H1 (cell line): ENCODE measurements around the gene KRT76. TPM values are rescaled to one million over a fixed set of nuclear protein-coding genes. Genes with fewer than 3 reads are reported as not detected.

ENCODE experiments used
- CTCF ChIA-PET: fragments of 300-600 bp; sonication (Branson Sonifier 250); formaldehyde crosslinking; loops from one replicate; lab custom pipeline; 2021; ENCODE audit not compliant: partially characterized antibody; lab: Charles Lee
- POLR2A ChIA-PET: fragments of 300-600 bp; sonication (Branson Sonifier 250); formaldehyde crosslinking; loops from one replicate; lab custom pipeline; 2021; ENCODE audit warnings: inconsistent platforms; ENCODE audit not compliant: partially characterized antibody; lab: Charles Lee
- DNase-seq, 2 experiments: peaks; one replicate each; pipeline versions ENCODE4 v3.0.0 to v3.0.0-alpha.2; 2010 to 2022; ENCODE audit warnings: low spot score in 2 of 2, low read depth in 1 of 2, mixed read lengths in 1 of 2
- FAIRE-seq: peaks from 2 replicates; lab custom pipeline; 2011; peaks lifted over from hg19 to GRCh38; lab: Jason Lieb, UNC
- H2AFZ ChIP-seq: 2 replicates; pipeline ENCODE4 v1.8.1; 2012; ENCODE audit warnings: low read length, inconsistent platforms
- H2AK5ac ChIP-seq: 2 replicates; pipeline ENCODE4 v1.6.1; 2013; ENCODE audit warnings: low read depth, low read length
- H2BK120ac ChIP-seq: replicated peaks from 2 replicates; pipeline ENCODE3; 2013; ENCODE audit warnings: low read depth, low read length, inconsistent platforms
- H2BK12ac ChIP-seq: 2 replicates; pipeline ENCODE4 v1.6.1; 2013; ENCODE audit warnings: low read depth, low read length
- H2BK15ac ChIP-seq: 2 replicates; pipeline ENCODE4 v1.6.1; 2013; ENCODE audit warnings: low read length
- H2BK20ac ChIP-seq: 2 replicates; pipeline ENCODE4 v1.6.1; 2013; ENCODE audit warnings: low read length
- H2BK5ac ChIP-seq: 2 replicates; pipeline ENCODE4 v1.6.1; 2013; ENCODE audit warnings: low read depth, low read length
- H3K14ac ChIP-seq: 2 replicates; pipeline ENCODE4 v1.6.1; 2013; ENCODE audit warnings: inconsistent platforms; ENCODE audit not compliant: insufficient read length
- H3K18ac ChIP-seq: 2 replicates; pipeline ENCODE4 v1.6.1; 2013; ENCODE audit warnings: low read length; ENCODE audit errors: extremely low read depth
- H3K23ac ChIP-seq: 2 replicates; pipeline ENCODE4 v1.6.1; 2013; ENCODE audit warnings: inconsistent platforms; ENCODE audit not compliant: insufficient read length
- H3K23me2 ChIP-seq: 2 replicates; pipeline ENCODE4 v1.6.1; 2013; ENCODE audit warnings: low read depth, low read length
- H3K27ac ChIP-seq: 2 replicates; pipeline ENCODE4 v1.6.1; 2011; ENCODE audit warnings: low read depth, low read length, inconsistent platforms
- H3K27me3 ChIP-seq, 4 experiments: replicated peaks in 1 of 4; 1 replicate in 1 of 4; 2 replicates in 3 of 4; pipeline versions ENCODE4 v1.6.1 to v1.8.1; 2011 to 2013; ENCODE audit warnings: low read length in 3 of 4, mild to moderate bottlenecking in 3 of 4, inconsistent platforms in 2 of 4, mixed read lengths in 2 of 4, moderate library complexity in 1 of 4; ENCODE audit not compliant: control insufficient read depth in 3 of 4, insufficient read depth in 3 of 4; ENCODE audit errors: extremely low read depth in 1 of 4
- H3K36me3 ChIP-seq, 4 experiments: 2 replicates each; pipeline versions ENCODE4 v1.6.1 to v1.8.1; 2011 to 2013; ENCODE audit warnings: mild to moderate bottlenecking in 4 of 4, low read length in 3 of 4, moderate library complexity in 2 of 4, control low read depth in 1 of 4, inconsistent platforms in 1 of 4; ENCODE audit not compliant: insufficient read depth in 4 of 4, control insufficient read depth in 2 of 4
- H3K4ac ChIP-seq: replicated peaks from 2 replicates; pipeline ENCODE3; 2013; ENCODE audit warnings: low read length, low read depth, mixed read lengths, inconsistent platforms; ENCODE audit not compliant: insufficient read length
- H3K4me1 ChIP-seq, 4 experiments: replicated peaks in 1 of 4; 1 replicate in 1 of 4; 2 replicates in 3 of 4; pipeline versions ENCODE4 v1.6.1 to v1.8.1; 2011 to 2013; ENCODE audit warnings: low read length in 3 of 4, inconsistent platforms in 2 of 4, mixed read lengths in 1 of 4; ENCODE audit not compliant: insufficient read depth in 4 of 4, control insufficient read depth in 3 of 4
- H3K4me2 ChIP-seq, 2 experiments: 2 replicates each; pipeline versions ENCODE4 v1.6.1 to v1.8.1; 2011 to 2013; ENCODE audit warnings: low read depth in 2 of 2, low read length in 2 of 2, control low read depth in 1 of 2, inconsistent platforms in 1 of 2, mild to moderate bottlenecking in 1 of 2; ENCODE audit not compliant: insufficient read depth in 1 of 2
- H3K4me3 ChIP-seq, 4 experiments: fragments of 200-600, 300-600 bp in 1 of 4; sonication (generic), shearing (Covaris generic), sonication (Bioruptor Twin) in 1 of 4; 2 replicates each; pipeline versions ENCODE4 v1.5.1 to v1.8.1; 2011 to 2016; ENCODE audit warnings: low read length in 4 of 4, low read depth in 3 of 4, control low read depth in 2 of 4, inconsistent platforms in 2 of 4, mild to moderate bottlenecking in 2 of 4, mixed read lengths in 1 of 4, moderate library complexity in 1 of 4; ENCODE audit not compliant: insufficient read depth in 2 of 4; ENCODE audit errors: extremely low read depth in 1 of 4
- H3K56ac ChIP-seq: replicated peaks from 2 replicates; pipeline ENCODE3; 2013; ENCODE audit warnings: low read depth, mild to moderate bottlenecking, mixed read lengths, low read length, inconsistent platforms; ENCODE audit not compliant: insufficient read length
- H3K79me1 ChIP-seq: 2 replicates; pipeline ENCODE4 v1.6.1; 2013; ENCODE audit warnings: low read depth, low read length, control low read depth
- H3K79me2 ChIP-seq, 2 experiments: 2 replicates each; pipeline versions ENCODE4 v1.6.1 to v1.8.1; 2012 to 2013; ENCODE audit warnings: low read length in 2 of 2, mild to moderate bottlenecking in 2 of 2, inconsistent platforms in 1 of 2; ENCODE audit not compliant: insufficient read depth in 2 of 2, control insufficient read depth in 1 of 2
- H3K9ac ChIP-seq, 4 experiments: replicated peaks in 1 of 4; 1 replicate in 1 of 4; 2 replicates in 3 of 4; pipeline versions ENCODE4 v1.6.1 to v1.8.1; 2011 to 2013; ENCODE audit warnings: low read depth in 3 of 4, low read length in 3 of 4, control low read depth in 2 of 4, mild to moderate bottlenecking in 2 of 4, moderate library complexity in 2 of 4, inconsistent platforms in 1 of 4; ENCODE audit errors: extremely low read depth in 1 of 4
- H3K9me3 ChIP-seq, 2 experiments: 2 replicates each; pipeline versions ENCODE4 v1.6.1 to v1.8.1; 2012 to 2013; ENCODE audit warnings: mild to moderate bottlenecking in 2 of 2, moderate library complexity in 2 of 2, control low read depth in 1 of 2, inconsistent platforms in 1 of 2, low read depth in 1 of 2, low read length in 1 of 2, mixed read lengths in 1 of 2; ENCODE audit not compliant: insufficient read depth in 2 of 2
- H4K20me1 ChIP-seq, 2 experiments: replicated peaks in 1 of 2; 2 replicates each; pipeline versions ENCODE3 to v1.8.1; 2011 to 2013; ENCODE audit warnings: inconsistent platforms in 2 of 2, low read length in 2 of 2, mild to moderate bottlenecking in 1 of 2; ENCODE audit not compliant: insufficient read depth in 2 of 2, control insufficient read depth in 1 of 2
- H4K5ac ChIP-seq: 2 replicates; pipeline ENCODE4 v1.6.1; 2013; ENCODE audit warnings: low read length, low read depth, mixed read lengths, inconsistent platforms; ENCODE audit not compliant: insufficient read length
- H4K8ac ChIP-seq: 2 replicates; pipeline ENCODE4 v1.8.0; 2013; ENCODE audit warnings: mild to moderate bottlenecking, moderate library complexity, low read length, inconsistent platforms; ENCODE audit not compliant: insufficient read depth; ENCODE audit errors: extremely low read depth
- H4K91ac ChIP-seq: replicated peaks from 2 replicates; pipeline ENCODE3; 2013; ENCODE audit warnings: low read length, mixed read lengths, inconsistent platforms; ENCODE audit not compliant: insufficient read length
- BACH1 ChIP-seq: IDR thresholded peaks from 2 replicates; pipeline ENCODE4 v1.6.1; 2012; ENCODE audit warnings: low read length, improper control_type of control experiment
- CEBPB ChIP-seq: IDR thresholded peaks from 2 replicates; pipeline ENCODE4 v1.6.1; 2012; ENCODE audit warnings: low read depth, low read length
- CTBP2 ChIP-seq: IDR thresholded peaks from 2 replicates; pipeline ENCODE4 v1.7.0; 2011; ENCODE audit warnings: borderline replicate concordance, mild to moderate bottlenecking, moderate library complexity, mixed read lengths, low read length; ENCODE audit not compliant: insufficient read depth, insufficient read length
- NRF1 ChIP-seq: IDR thresholded peaks from 2 replicates; pipeline ENCODE4 v1.6.1; 2011; ENCODE audit warnings: mild to moderate bottlenecking, low read depth, low read length, improper control_type of control experiment
- SIN3A ChIP-seq, 2 experiments: IDR thresholded peaks in 1 of 2; conservative IDR thresholded peaks in 1 of 2; 2 replicates each; pipeline ENCODE4 v1.6.1; 2011 to 2012; ENCODE audit warnings: low read length in 2 of 2, improper control_type of control experiment in 1 of 2, low read depth in 1 of 2, mild to moderate bottlenecking in 1 of 2
- WGBS, 2 experiments: shearing (Covaris generic) in 1 of 2; methylation state at CpG; one replicate each; pipeline versions ENCODE4 v1.1.6 to v1.1.7; 2013 to 2015; ENCODE audit warnings: low lambda C conversion rate in 2 of 2, mixed read lengths in 2 of 2, inconsistent platforms in 1 of 2, low coverage in 1 of 2, missing lambda C conversion rate in 1 of 2; ENCODE audit not compliant: insufficient replicate concordance in 2 of 2, insufficient coverage in 1 of 2, insufficient read length in 1 of 2; ENCODE audit errors: extremely low coverage in 1 of 2, missing lambda C conversion rate in 1 of 2; 5-methylcytosine and 5-hydroxymethylcytosine counted together
- polyA plus RNA-seq, 7 experiments: library from polyadenylated mRNA; depleted of rRNA in 3 of 7; stranded (reverse) in 5 of 7; unstranded in 2 of 7; fragments of >200 nt in 5 of 7; fragments of 200-250 nt in 2 of 7; gene quantifications; 1 replicate in 5 of 7; 2 replicates in 1 of 7; 4 replicates in 1 of 7; pipeline versions ENCODE4 v1.2.1 to v1.2.3, GENCODE V29; 2011 to 2013; ENCODE audit warnings: missing spikeins in 2 of 7, mixed read lengths in 2 of 7
- total RNA-seq: library from RNA; stranded (reverse); fragmentation: NEBNext Ultra II Directional; extraction: Animal tissue kit (Norgen Biotek cat#: 25700); gene quantifications from 2 replicates; pipeline ENCODE4 v1.2.1, GENCODE V29; 2021
- TF ChIP-seq, protein P1 (sequence below): IDR thresholded peaks from 2 replicates; pipeline ENCODE4 v1.6.1; 2011; ENCODE audit warnings: low read depth, mild to moderate bottlenecking, low read length; ENCODE audit not compliant: insufficient read depth
- TF ChIP-seq, protein P2 (sequence below), 3 experiments: IDR thresholded peaks; 1 replicate in 2 of 3; 2 replicates in 1 of 3; pipeline versions ENCODE4 v1.5.1 to v1.6.1; 2011; ENCODE audit warnings: low read length in 3 of 3, mild to moderate bottlenecking in 3 of 3, inconsistent platforms in 2 of 3, low read depth in 1 of 3, moderate library complexity in 1 of 3; ENCODE audit not compliant: insufficient read depth in 1 of 3; ENCODE audit errors: control extremely low read depth in 1 of 3

The KRT76 gene
- total and polyA plus RNA-seq, 2 of the 8 experiments (the other 6 are each of a cell fraction or from before 2014, with no cell fraction given): not detected

DNA sequence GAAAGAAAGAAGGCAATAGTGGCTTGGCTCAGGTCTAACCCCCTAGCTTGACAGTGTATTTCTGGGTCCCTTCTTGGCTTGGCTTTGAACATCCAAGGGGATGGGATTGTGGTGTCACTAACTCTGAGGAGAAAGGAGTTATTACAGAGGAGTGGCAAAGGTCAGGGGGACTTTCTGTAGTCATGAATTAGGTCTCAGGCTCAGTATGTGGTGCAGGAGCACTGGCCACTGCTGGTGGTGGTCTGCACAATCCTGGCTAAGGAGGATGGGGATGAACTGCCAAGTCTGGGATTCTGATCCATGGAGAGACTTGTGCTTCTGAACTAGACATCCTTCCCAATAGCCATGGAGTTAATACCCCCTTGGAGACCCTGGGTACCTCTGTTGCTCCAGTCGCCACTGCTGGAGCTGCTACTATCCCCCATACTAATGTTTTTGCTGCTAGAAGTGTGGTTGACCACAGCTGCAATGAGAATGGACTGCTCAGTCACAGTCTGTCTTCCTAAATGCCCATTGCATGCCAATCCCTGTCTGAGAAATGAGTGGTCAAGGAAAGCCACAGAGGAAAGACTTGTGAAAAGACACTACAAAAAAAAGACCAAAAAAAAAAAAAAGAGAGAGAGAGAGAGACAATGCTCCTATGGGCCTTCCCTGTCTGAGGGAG is 32.5 kb downstream of the KRT76 start:
- POLR2A ChIA-PET: no interaction called here
- H3K4me1 ChIP-seq: no peaks in the 10 kb centered on the region
- no peak overlapping the region for H2BK12ac ChIP-seq
- 71% methylated on average over 1 of the region's 1 CpG; no CpG with 5 or more reads in 1 of the 2 experiments for WGBS, 2 experiments
- no peak overlapping the region for H4K8ac ChIP-seq
- no peak overlapping the region for H2BK5ac ChIP-seq
- no peak overlapping the region for H4K91ac ChIP-seq
- no peak overlapping the region for H3K4ac ChIP-seq
- H3K27ac ChIP-seq: no peak overlapping the region
- no peak overlapping the region for H3K4me2 ChIP-seq
- no peak for DNase-seq
- no peak overlapping the region for H3K56ac ChIP-seq
- H2AFZ ChIP-seq: no peak overlapping the region
- no peaks in the 10 kb centered on the region for H3K79me2 ChIP-seq
- H3K36me3 ChIP-seq: no peaks in the 10 kb centered on the region
- H2BK15ac ChIP-seq: no peak overlapping the region
- TF ChIP-seq, protein P1, sequence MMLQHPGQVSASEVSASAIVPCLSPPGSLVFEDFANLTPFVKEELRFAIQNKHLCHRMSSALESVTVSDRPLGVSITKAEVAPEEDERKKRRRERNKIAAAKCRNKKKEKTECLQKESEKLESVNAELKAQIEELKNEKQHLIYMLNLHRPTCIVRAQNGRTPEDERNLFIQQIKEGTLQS: no peak
- TF ChIP-seq BACH1 (no peak), SIN3A (conservative IDR thresholded peaks at IDR 0.05 in 1 of 2, IDR thresholded peaks at IDR 0.05 in 1 of 2; ENCODE audit: low read depth in 1 of 2, low read length in 2 of 2) (no peak), NRF1 (no peak), CEBPB (no peak), CTBP2 (no peak)
- TF ChIP-seq, protein P2, sequence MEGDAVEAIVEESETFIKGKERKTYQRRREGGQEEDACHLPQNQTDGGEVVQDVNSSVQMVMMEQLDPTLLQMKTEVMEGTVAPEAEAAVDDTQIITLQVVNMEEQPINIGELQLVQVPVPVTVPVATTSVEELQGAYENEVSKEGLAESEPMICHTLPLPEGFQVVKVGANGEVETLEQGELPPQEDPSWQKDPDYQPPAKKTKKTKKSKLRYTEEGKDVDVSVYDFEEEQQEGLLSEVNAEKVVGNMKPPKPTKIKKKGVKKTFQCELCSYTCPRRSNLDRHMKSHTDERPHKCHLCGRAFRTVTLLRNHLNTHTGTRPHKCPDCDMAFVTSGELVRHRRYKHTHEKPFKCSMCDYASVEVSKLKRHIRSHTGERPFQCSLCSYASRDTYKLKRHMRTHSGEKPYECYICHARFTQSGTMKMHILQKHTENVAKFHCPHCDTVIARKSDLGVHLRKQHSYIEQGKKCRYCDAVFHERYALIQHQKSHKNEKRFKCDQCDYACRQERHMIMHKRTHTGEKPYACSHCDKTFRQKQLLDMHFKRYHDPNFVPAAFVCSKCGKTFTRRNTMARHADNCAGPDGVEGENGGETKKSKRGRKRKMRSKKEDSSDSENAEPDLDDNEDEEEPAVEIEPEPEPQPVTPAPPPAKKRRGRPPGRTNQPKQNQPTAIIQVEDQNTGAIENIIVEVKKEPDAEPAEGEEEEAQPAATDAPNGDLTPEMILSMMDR (IDR thresholded peaks at IDR 0.05; ENCODE audit: control extremely low read depth in 1 of 3, insufficient read depth in 1 of 3, low read depth in 1 of 3, low read length in 3 of 3): no peak
- TF ChIP-seq, all 59 proteins: peak for 0
- H3K79me1 ChIP-seq: no peaks in the 10 kb centered on the region
- H3K23me2 ChIP-seq: no peaks in the 10 kb centered on the region
- no peak for FAIRE-seq
- H3K14ac ChIP-seq: no peak overlapping the region
- no peak overlapping the region for H3K23ac ChIP-seq
- H4K5ac ChIP-seq: no peak overlapping the region
- no peak overlapping the region for H3K18ac ChIP-seq
- H3K27me3 ChIP-seq: peaks cover 0 to 2% (median 0%) of the 10 kb centered on the region in 4 experiments; a peak in 2 of 7 replicates
- H3K9ac ChIP-seq: no peak overlapping the region
- no peak overlapping the region for H2BK120ac ChIP-seq
- no peak overlapping the region for H2AK5ac ChIP-seq
- H3K4me3 ChIP-seq: no peak overlapping the region
- no peaks in the 10 kb centered on the region for H3K9me3 ChIP-seq
- CTCF ChIA-PET: interaction anchor here (1.1 to 1.9 kb wide), 4 partner anchors 10 to 135 kb away, joined by 3 to 5 read pairs (median 4); partner anchors contain the start of gene KRT4
- no peak overlapping the region for H2BK20ac ChIP-seq
- peaks cover 0 to 2% of the 10 kb centered on the region in 2 experiments for H4K20me1 ChIP-seq
